Uterus (tissue), 2 donors: ENCODE results near the gene RAB44.

Experiments
- POLR2A ChIP-seq, 2 donors: fragments of 450-650 bp; IDR thresholded peaks; one replicate each; pipeline ENCODE4 v1.6.1; 2016; ENCODE audit warnings: antibody characterized with exemption in 2 of 2, mild to moderate bottlenecking in 1 of 2, moderate library complexity in 1 of 2
- TF ChIP-seq, protein P1 (sequence below), 4 experiments: fragments of 200-600 bp in 2 of 4; fragments of 450-650 bp in 2 of 4; sonication (generic) in 2 of 4; IDR thresholded peaks; one replicate each; pipeline ENCODE4 v1.5.1; 2016 to 2019; ENCODE audit warnings: antibody characterized with exemption in 4 of 4, mild to moderate bottlenecking in 2 of 4, moderate library complexity in 1 of 4

DNA sequence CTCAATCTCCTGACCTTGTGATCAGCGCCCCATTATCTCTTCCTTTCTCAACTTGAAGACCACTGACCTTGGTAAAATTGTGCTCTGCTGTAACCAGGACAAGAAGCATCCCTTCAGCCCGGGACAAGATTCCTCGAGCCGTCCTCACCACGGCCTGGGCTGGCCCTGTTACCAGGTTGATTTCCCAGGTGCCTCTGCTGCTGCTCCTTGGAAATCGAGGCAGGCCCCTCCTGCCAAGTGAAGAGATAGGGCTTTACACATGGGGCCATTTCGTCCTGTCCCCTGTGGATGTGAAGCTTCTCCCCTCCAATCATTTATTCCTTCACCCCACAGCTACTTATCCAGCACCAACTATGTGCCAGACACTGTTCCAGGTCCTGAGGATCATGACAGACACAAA lies 21.5 kb downstream of the RAB44 start:
- TF ChIP-seq, protein P1, sequence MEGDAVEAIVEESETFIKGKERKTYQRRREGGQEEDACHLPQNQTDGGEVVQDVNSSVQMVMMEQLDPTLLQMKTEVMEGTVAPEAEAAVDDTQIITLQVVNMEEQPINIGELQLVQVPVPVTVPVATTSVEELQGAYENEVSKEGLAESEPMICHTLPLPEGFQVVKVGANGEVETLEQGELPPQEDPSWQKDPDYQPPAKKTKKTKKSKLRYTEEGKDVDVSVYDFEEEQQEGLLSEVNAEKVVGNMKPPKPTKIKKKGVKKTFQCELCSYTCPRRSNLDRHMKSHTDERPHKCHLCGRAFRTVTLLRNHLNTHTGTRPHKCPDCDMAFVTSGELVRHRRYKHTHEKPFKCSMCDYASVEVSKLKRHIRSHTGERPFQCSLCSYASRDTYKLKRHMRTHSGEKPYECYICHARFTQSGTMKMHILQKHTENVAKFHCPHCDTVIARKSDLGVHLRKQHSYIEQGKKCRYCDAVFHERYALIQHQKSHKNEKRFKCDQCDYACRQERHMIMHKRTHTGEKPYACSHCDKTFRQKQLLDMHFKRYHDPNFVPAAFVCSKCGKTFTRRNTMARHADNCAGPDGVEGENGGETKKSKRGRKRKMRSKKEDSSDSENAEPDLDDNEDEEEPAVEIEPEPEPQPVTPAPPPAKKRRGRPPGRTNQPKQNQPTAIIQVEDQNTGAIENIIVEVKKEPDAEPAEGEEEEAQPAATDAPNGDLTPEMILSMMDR (IDR thresholded peaks at IDR 0.05) = no peak
- no peak for TF ChIP-seq POLR2A (IDR thresholded peaks at IDR 0.05)
